ENCODE measurements around the gene METTL13. TPM values are rescaled to one million over a fixed set of nuclear protein-coding genes. Genes with fewer than 3 reads are reported as not detected.

Gene METTL13
- total and polyA plus RNA-seq, 2 of the 4 experiments (the other 2 are of a cell fraction), result 25.1 to 26.3 TPM

- Histone ChIP-seq H3K56ac (ENCODE audit: extremely low read depth, insufficient read depth, low read length) (no peak overlapping the region), H4K8ac (ENCODE audit: low read depth in 2 of 2, low read length in 2 of 2) (no peak overlapping the region), H3K9ac (ENCODE audit: low read depth, low read length) (no peak overlapping the region), H2AK5ac (ENCODE audit: low read depth, low read length) (no peak overlapping the region), H3K36me3 (ENCODE audit: control insufficient read depth, insufficient read depth, low read length) (no peaks in the 10 kb centered on the region), H2BK5ac (ENCODE audit: low read depth, low read length, poor library complexity, severe bottlenecking) (no peak overlapping the region), H3K4ac (ENCODE audit: low read depth, low read length) (no peak overlapping the region), H4K20me1 (ENCODE audit: insufficient read depth, low read length) (no peaks in the 10 kb centered on the region), H3K79me1 (ENCODE audit: low read depth in 1 of 2, low read length in 2 of 2) (no peaks in the 10 kb centered on the region), H3K4me3 (ENCODE audit: insufficient read depth, low read depth, low read length) (no peak overlapping the region), H3K9me3 (ENCODE audit: control insufficient read depth, insufficient read depth, low read length) (no peaks in the 10 kb centered on the region), H2AFZ (replicated peaks; ENCODE audit: low read length, poor library complexity) (no peak overlapping the region), H3K27me3 (ENCODE audit: control insufficient read depth, insufficient read depth, low read length) (peaks cover 11% of the 10 kb centered on the region), H3K4me1 (ENCODE audit: control insufficient read depth, insufficient read depth, low read length) (no peaks in the 10 kb centered on the region), H3K27ac (ENCODE audit: insufficient read depth, low read length) (no peak overlapping the region), H3K14ac (replicated peaks; ENCODE audit: low read depth, low read length) (no peak overlapping the region), H4K5ac (ENCODE audit: low read depth, low read length) (no peak overlapping the region), H3K23ac (ENCODE audit: low read depth, low read length) (no peak overlapping the region), H3K4me2 (ENCODE audit: low read depth, low read length) (no peak overlapping the region), H2BK20ac (ENCODE audit: low read depth, low read length) (no peak overlapping the region), H2BK120ac (ENCODE audit: low read depth, low read length) (no peak overlapping the region), H2BK15ac (ENCODE audit: low read depth, low read length) (no peak overlapping the region), H2AK9ac (replicated peaks; ENCODE audit: low read depth, low read length, poor library complexity) (no peak overlapping the region), H4K91ac (ENCODE audit: insufficient read depth, low read depth, low read length) (no peak overlapping the region), H3K9me1 (ENCODE audit: insufficient read depth, low read length) (no peaks in the 10 kb centered on the region), H3K18ac (ENCODE audit: low read depth, low read length) (no peak overlapping the region)
- TF ChIP-seq CHD1 (IDR thresholded peaks at IDR 0.05; ENCODE audit: low read depth, low read length), result no peak
- no peak for TF ChIP-seq MXI1 (IDR thresholded peaks at IDR 0.05; ENCODE audit: borderline replicate concordance, low read depth, low read length)
- no peak for TF ChIP-seq RCOR1 (IDR thresholded peaks at IDR 0.05; ENCODE audit: insufficient replicate concordance, low read length)
- no peak for TF ChIP-seq BHLHE40 (IDR thresholded peaks at IDR 0.05; ENCODE audit: low read depth, low read length)
- TF ChIP-seq POLR2A (IDR thresholded peaks at IDR 0.05; ENCODE audit: low read depth, low read length), result no peak
- TF ChIP-seq MAZ (IDR thresholded peaks at IDR 0.05; ENCODE audit: borderline replicate concordance, low read depth, low read length), result no peak
- intact Hi-C loops (cut with micrococcal nuclease) (no loop called here), dilution Hi-C loops (cut with HindIII; ENCODE audit: low sequenced_read_pairs, unreplicated experiment) (no loop called here), in situ Hi-C loops (cut with MboI; ENCODE audit: low sequenced_read_pairs) (no loop called here)
- BruUV-seq (replicated peaks), result no TSS peak
- CTCF ChIA-PET, result no interaction called here
- DNase-seq (no peak), ATAC-seq (ENCODE audit: low read depth) (no peak)
- POLR2A ChIA-PET (ENCODE audit: unreplicated experiment), result no interaction called here
Measured at GRCh38 chr1:171845998-171846397, 64.5 kb downstream of the METTL13 start.

Small RNA genes lying within 50 kb of the gene (microRNA-seq; reads per million reads assigned to microRNA genes)
- not detected for gene RF00601 (ENCODE audit: insufficient read depth, insufficient read length)

Small RNA genes lying within 50 kb of the gene (small RNA-seq; reads per million reads assigned to genes)
- gene RF00601, result 0 reads per million in 5 experiments

Other genes starting within 250 kb of the METTL13 start
- not detected in 2 replicates for gene MYOCOS, start 159.4 kb upstream of the METTL13 start, total RNA-seq (2012; rRNA removed)
- gene MYOCOS, start 159.4 kb upstream of the METTL13 start, polyA plus RNA-seq (2012; rRNA removed), result not detected in 2 replicates
- not detected in 2 replicates for gene MYOC, start 129.0 kb upstream of the METTL13 start, total RNA-seq (2012; rRNA removed)
- gene MYOC, start 129.0 kb upstream of the METTL13 start, polyA plus RNA-seq (2012; rRNA removed), result not detected in 2 replicates
- 3.4 and 7.5 TPM in 2 replicates for gene VAMP4, start 39.6 kb upstream of the METTL13 start, total RNA-seq (2012; rRNA removed)
- 3.8 and 5.4 TPM in 2 replicates for gene VAMP4, start 39.6 kb upstream of the METTL13 start, polyA plus RNA-seq (2012; rRNA removed)
- gene DNM3, start 59.8 kb downstream of the METTL13 start, total RNA-seq (2012; rRNA removed), result 0.36 and 0.83 TPM in 2 replicates
- gene DNM3, start 59.8 kb downstream of the METTL13 start, polyA plus RNA-seq (2012; rRNA removed), result 0.36 TPM in 2 replicates